DND-41 (cell line): Measurements from ENCODE around the gene PTPRN2.
"Not testable (repeated sequence)": the region's sequence is repeated elsewhere in the genome, so short reads cannot be mapped to it uniquely, and the experiment has no call there.

Experiments used
- ATAC-seq: fragments of 200-7000 bp; cut with Tn5 transposase; 3 replicates; pipeline ENCODE4 v1.9.1; 2021; ENCODE audit warnings: low read depth; ENCODE audit not compliant: insufficient read depth
- DNase-seq: peaks from one replicate; pipeline ENCODE4 v3.0.0-alpha.2; 2020
- H2AFZ ChIP-seq: 2 replicates; pipeline ENCODE4 v1.6.0; 2012; ENCODE audit warnings: low read depth, low read length
- H3K27ac ChIP-seq: 2 replicates; pipeline ENCODE4 v1.5.1; 2012; ENCODE audit warnings: low read length, inconsistent platforms
- H3K27me3 ChIP-seq: fragments of 200-600 bp; sonication (generic); 2 replicates; pipeline ENCODE4 v1.6.0; 2012; ENCODE audit warnings: low read length, mild to moderate bottlenecking, inconsistent platforms; ENCODE audit not compliant: insufficient read depth, poor library complexity
- H3K36me3 ChIP-seq: 2 replicates; pipeline ENCODE4 v1.5.1; 2012; ENCODE audit warnings: low read length, inconsistent platforms; ENCODE audit not compliant: insufficient read depth
- H3K4me1 ChIP-seq: 2 replicates; pipeline ENCODE4 v1.5.1; 2012; ENCODE audit warnings: mild to moderate bottlenecking, low read length; ENCODE audit not compliant: insufficient read depth
- H3K4me2 ChIP-seq: 2 replicates; pipeline ENCODE4 v1.6.0; 2012; ENCODE audit warnings: mild to moderate bottlenecking, moderate library complexity, low read length, inconsistent platforms; ENCODE audit not compliant: insufficient read depth
- H3K4me3 ChIP-seq, 2 experiments: fragments of 200-600 bp in 1 of 2; shearing (Covaris generic) in 1 of 2; 2 replicates each; pipeline ENCODE4 v1.5.1; 2012 to 2016; ENCODE audit warnings: inconsistent platforms in 2 of 2, low read length in 2 of 2, mild to moderate bottlenecking in 2 of 2, low read depth in 1 of 2, moderate library complexity in 1 of 2
- H3K79me2 ChIP-seq: 2 replicates; pipeline ENCODE4 v1.6.0; 2012; ENCODE audit warnings: low read length, inconsistent platforms; ENCODE audit not compliant: insufficient read depth
- H3K9ac ChIP-seq: 2 replicates; pipeline ENCODE4 v1.6.0; 2012; ENCODE audit warnings: low read depth, mild to moderate bottlenecking, inconsistent platforms, low read length, moderate library complexity
- H3K9me3 ChIP-seq: 2 replicates; pipeline ENCODE4 v1.5.1; 2012; ENCODE audit warnings: low read length, moderate library complexity, mild to moderate bottlenecking, inconsistent platforms; ENCODE audit not compliant: insufficient read depth, severe bottlenecking
- H4K20me1 ChIP-seq: 2 replicates; pipeline ENCODE4 v1.6.0; 2012; ENCODE audit warnings: low read length; ENCODE audit not compliant: insufficient read depth
- EZH2 ChIP-seq: IDR thresholded peaks from 3 replicates; pipeline ENCODE4 v1.6.1; 2012; ENCODE audit warnings: borderline replicate concordance, low read depth, mild to moderate bottlenecking, moderate library complexity, low read length, inconsistent platforms; ENCODE audit not compliant: severe bottlenecking
- TF ChIP-seq, protein P1 (sequence below): IDR thresholded peaks from 2 replicates; pipeline ENCODE4 v1.5.1; 2012; ENCODE audit warnings: borderline replicate concordance, low read length, moderate library complexity, mild to moderate bottlenecking; ENCODE audit not compliant: poor library complexity, severe bottlenecking; ENCODE audit errors: extremely low read depth

PTPRN2 gene

DNA sequence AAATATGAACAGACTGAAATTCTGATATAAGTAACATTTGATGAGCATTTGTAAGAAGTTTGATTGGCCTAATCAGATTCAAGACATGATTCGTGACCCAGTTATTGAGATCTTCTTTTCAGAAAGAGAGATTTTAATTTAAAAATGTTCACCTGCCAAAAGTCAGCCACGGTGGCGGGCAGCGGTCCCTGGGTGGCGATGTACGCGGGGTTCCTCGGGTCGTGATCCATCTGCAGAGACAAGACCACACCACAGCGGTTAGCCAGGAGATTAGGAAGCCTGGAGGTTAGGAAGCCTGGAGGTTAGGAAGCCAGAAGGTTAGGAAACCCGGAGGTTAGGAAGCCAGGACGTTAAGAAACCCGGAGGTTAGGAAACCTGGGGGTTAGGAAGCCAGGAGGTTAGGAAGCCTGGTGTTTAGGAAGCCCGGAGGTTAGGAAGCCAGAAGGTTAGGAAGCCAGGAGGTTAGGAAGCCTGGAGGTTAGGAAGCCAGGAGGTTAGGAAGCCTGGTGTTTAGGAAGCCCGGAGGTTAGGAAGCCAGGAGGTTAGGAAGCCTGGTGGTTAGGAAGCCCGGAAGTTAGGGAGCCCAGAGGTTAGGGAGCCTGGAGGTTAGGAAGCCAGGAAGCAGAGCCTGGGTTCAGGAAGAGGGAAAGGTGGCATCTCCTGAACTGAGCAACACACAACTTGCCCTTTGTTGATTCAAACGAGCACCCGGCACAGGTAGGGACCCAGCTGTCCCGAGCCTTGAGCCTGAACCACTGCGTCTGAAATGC lies 992.4 kb downstream of the PTPRN2 start:
- H4K20me1 ChIP-seq: no peaks in the 10 kb centered on the region
- no peaks in the 10 kb centered on the region for H3K27me3 ChIP-seq
- H3K4me1 ChIP-seq: no peaks in the 10 kb centered on the region
- ATAC-seq: no peak
- no peak for DNase-seq
- no peak overlapping the region for H3K4me2 ChIP-seq
- peak overlapping the region; percentile 15; the same call in 1 of the 2 replicates for H3K27ac ChIP-seq
- H3K36me3 ChIP-seq: peaks cover 94% of the 10 kb centered on the region
- H2AFZ ChIP-seq: no peak overlapping the region
- H3K79me2 ChIP-seq: no peaks in the 10 kb centered on the region
- H3K4me3 ChIP-seq: no peak overlapping the region
- H3K9ac ChIP-seq: no peak overlapping the region
- H3K9me3 ChIP-seq: no peaks in the 10 kb centered on the region
- TF ChIP-seq EZH2: no peak
- TF ChIP-seq, protein P1, sequence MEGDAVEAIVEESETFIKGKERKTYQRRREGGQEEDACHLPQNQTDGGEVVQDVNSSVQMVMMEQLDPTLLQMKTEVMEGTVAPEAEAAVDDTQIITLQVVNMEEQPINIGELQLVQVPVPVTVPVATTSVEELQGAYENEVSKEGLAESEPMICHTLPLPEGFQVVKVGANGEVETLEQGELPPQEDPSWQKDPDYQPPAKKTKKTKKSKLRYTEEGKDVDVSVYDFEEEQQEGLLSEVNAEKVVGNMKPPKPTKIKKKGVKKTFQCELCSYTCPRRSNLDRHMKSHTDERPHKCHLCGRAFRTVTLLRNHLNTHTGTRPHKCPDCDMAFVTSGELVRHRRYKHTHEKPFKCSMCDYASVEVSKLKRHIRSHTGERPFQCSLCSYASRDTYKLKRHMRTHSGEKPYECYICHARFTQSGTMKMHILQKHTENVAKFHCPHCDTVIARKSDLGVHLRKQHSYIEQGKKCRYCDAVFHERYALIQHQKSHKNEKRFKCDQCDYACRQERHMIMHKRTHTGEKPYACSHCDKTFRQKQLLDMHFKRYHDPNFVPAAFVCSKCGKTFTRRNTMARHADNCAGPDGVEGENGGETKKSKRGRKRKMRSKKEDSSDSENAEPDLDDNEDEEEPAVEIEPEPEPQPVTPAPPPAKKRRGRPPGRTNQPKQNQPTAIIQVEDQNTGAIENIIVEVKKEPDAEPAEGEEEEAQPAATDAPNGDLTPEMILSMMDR: no peak

DNA sequence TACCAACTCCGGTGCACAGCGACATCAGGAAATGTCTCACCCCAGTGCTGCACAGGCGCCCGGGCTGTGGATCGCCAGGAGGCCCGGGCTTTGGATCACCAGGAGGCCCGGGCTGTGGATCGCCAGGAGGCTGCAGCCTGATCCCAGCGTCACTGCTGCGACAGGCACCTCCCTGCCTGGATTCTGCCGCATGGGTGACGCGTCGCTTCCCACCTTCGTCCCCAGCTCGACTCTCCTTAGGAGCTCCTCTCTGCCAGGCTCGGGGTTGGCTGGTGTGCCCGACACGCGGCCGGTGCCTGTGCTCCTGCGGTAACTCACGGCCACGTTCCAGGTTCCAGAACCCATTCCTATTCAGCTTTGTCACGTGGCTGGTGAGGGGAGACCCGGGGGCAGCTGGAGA lies 993.3 kb downstream of the PTPRN2 start:
- Histone ChIP-seq H3K4me1 (no peaks in the 10 kb centered on the region), H3K36me3 (peaks cover 90% of the 10 kb centered on the region), H4K20me1 (no peaks in the 10 kb centered on the region), H3K79me2 (no peaks in the 10 kb centered on the region), H3K27me3 (no peaks in the 10 kb centered on the region), H2AFZ (no peak overlapping the region), H3K9me3 (no peaks in the 10 kb centered on the region), H3K4me2 (no peak overlapping the region), H3K4me3 (no peak overlapping the region), H3K27ac (no peak overlapping the region), H3K9ac (no peak overlapping the region)
- ATAC-seq (no peak), DNase-seq (no peak)
- TF ChIP-seq, protein P1: no peak
- no peak for TF ChIP-seq EZH2

DNA sequence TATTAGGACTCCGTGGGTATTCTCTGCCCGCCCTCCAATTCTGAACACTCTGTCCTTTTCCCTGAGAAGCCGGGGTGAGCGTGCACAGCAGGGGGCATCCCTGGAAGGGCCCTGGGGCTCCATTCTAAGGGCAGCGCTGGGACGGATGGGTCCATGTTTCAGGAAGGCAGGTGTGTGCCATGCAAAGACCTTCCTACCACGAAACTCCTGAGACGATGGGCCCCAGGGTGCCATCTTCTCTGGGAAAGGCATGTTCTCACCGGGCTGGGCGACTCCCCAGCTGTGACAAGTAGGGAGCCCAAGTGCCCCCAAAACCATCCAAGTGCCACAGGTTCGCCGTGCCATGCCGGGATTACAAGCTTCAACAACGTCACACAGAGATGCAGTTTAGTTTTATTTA lies 994.1 kb downstream of the PTPRN2 start:
- no peak overlapping the region for H3K4me2 ChIP-seq
- no peak for ATAC-seq
- H3K36me3 ChIP-seq: peaks cover 92% of the 10 kb centered on the region
- DNase-seq: no peak
- H3K27ac ChIP-seq: peak overlapping the region; percentile 16; the same call in 1 of the 2 replicates
- no peaks in the 10 kb centered on the region for H3K4me1 ChIP-seq
- no peaks in the 10 kb centered on the region for H3K9me3 ChIP-seq
- no peak overlapping the region for H3K4me3 ChIP-seq
- H4K20me1 ChIP-seq: no peaks in the 10 kb centered on the region
- H3K9ac ChIP-seq: no peak overlapping the region
- H3K79me2 ChIP-seq: no peaks in the 10 kb centered on the region
- no peak overlapping the region for H2AFZ ChIP-seq
- no peaks in the 10 kb centered on the region for H3K27me3 ChIP-seq
- TF ChIP-seq, protein P1: no peak
- TF ChIP-seq EZH2: no peak

DNA sequence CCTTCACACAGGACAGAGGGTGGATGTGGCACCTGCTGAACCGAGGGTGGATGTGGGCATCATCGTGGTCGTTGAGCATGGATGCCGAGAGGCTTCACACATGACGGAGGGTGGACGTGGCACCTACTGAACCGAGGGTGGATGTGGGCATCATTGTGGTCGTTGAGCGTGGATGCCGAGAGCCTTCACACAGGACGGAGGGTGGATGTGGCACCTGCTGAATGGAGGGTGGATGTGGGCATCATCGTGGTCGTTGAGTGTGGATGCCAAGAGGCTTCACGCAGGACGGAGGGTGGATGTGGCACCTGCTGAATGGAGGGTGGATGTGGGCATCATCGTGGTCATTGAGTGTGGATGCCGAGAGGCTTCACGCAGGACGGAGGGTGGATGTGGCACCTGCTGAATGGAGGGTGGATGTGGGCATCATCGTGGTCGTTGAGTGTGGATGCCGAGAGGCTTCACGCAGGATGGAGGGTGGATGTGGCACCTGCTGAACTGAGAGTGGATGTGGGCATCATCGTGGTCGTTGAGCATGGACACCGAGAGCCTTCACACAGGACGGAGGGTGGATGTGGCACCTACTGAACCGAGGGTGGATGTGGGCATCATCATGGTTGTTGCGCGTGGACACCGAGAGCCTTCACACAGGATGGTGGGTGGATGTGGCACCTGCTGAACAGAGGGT lies 994.8 kb downstream of the PTPRN2 start:
- not testable (repeated sequence) for H3K9me3 ChIP-seq, H3K27me3 ChIP-seq, H3K4me3 ChIP-seq, H3K4me2 ChIP-seq, H3K9ac ChIP-seq, H3K4me1 ChIP-seq, H2AFZ ChIP-seq, H4K20me1 ChIP-seq, ATAC-seq, H3K79me2 ChIP-seq
- Histone ChIP-seq H3K36me3 (peaks cover 90% of the 10 kb centered on the region), H3K27ac (peak overlapping the region; percentile 58; the same call in 1 of the 2 replicates)
- DNase-seq: peak; percentile 37
